BE2C (cell line): Measurements from ENCODE around the gene CHM.
A peak's percentile ranks its signal among the peaks of the same experiment; 100 is the strongest.

Experiments used
- DNase-seq: peaks from one replicate; pipeline ENCODE4 v3.0.0-alpha.2; 2020
- H3K27me3 ChIP-seq: fragments of 250-450 bp; sonication (Bioruptor Pico); 2 replicates; pipeline ENCODE4 v1.5.1; 2020; ENCODE audit warnings: mild to moderate bottlenecking
- H3K36me3 ChIP-seq: fragments of 250-450 bp; sonication (Bioruptor Pico); 2 replicates; pipeline ENCODE4 v1.5.1; 2020; ENCODE audit warnings: mild to moderate bottlenecking
- H3K4me1 ChIP-seq: fragments of 250-450 bp; sonication (Bioruptor Pico); 2 replicates; pipeline ENCODE4 v1.5.1; 2020
- H3K4me3 ChIP-seq: 2 replicates; pipeline ENCODE4 v1.5.1; 2011; ENCODE audit warnings: low read depth, low read length
- H3K9me3 ChIP-seq: fragments of 250-450 bp; sonication (Bioruptor Pico); 2 replicates; pipeline ENCODE4 v1.5.1; 2020
- TF ChIP-seq, protein P1 (sequence below): IDR thresholded peaks from 2 replicates; pipeline ENCODE4 v1.5.1; 2012; ENCODE audit warnings: mild to moderate bottlenecking, low read depth, low read length

Gene CHM

GRCh38 chrX:86047936-86048280, 550 bp upstream of the CHM start:
- TF ChIP-seq, protein P1, sequence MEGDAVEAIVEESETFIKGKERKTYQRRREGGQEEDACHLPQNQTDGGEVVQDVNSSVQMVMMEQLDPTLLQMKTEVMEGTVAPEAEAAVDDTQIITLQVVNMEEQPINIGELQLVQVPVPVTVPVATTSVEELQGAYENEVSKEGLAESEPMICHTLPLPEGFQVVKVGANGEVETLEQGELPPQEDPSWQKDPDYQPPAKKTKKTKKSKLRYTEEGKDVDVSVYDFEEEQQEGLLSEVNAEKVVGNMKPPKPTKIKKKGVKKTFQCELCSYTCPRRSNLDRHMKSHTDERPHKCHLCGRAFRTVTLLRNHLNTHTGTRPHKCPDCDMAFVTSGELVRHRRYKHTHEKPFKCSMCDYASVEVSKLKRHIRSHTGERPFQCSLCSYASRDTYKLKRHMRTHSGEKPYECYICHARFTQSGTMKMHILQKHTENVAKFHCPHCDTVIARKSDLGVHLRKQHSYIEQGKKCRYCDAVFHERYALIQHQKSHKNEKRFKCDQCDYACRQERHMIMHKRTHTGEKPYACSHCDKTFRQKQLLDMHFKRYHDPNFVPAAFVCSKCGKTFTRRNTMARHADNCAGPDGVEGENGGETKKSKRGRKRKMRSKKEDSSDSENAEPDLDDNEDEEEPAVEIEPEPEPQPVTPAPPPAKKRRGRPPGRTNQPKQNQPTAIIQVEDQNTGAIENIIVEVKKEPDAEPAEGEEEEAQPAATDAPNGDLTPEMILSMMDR: no peak
- H3K4me1 ChIP-seq: no peaks in the 10 kb centered on the region
- H3K9me3 ChIP-seq: no peaks in the 10 kb centered on the region
- no peaks in the 10 kb centered on the region for H3K27me3 ChIP-seq
- no peak for DNase-seq
- peak overlapping the region; percentile 71 for H3K4me3 ChIP-seq
- no peaks in the 10 kb centered on the region for H3K36me3 ChIP-seq

DNA sequence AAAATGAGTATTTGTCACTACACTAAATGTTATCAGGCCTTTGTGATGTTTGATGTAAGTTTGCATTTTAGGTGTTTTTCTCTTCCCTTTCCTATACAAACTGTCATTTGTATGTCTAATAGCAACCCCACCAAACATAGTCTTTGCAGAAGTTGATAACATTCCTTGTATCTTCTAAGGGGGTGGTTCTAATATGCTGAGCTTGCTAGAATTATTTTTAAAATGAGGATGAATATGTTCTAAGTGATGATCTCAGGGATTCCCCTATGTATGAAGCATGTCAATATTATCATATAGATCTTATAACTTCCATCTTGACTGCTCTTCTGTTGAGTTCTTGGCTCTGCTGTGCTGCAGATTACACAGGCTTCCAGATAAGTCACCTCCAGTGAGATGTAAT, 3.1 kb downstream of the CHM start:
- no peak for DNase-seq
- Histone ChIP-seq H3K4me3 (no peak overlapping the region), H3K4me1 (no peaks in the 10 kb centered on the region), H3K27me3 (no peaks in the 10 kb centered on the region), H3K9me3 (no peaks in the 10 kb centered on the region), H3K36me3 (no peaks in the 10 kb centered on the region)
- TF ChIP-seq, protein P1: no peak

DNA sequence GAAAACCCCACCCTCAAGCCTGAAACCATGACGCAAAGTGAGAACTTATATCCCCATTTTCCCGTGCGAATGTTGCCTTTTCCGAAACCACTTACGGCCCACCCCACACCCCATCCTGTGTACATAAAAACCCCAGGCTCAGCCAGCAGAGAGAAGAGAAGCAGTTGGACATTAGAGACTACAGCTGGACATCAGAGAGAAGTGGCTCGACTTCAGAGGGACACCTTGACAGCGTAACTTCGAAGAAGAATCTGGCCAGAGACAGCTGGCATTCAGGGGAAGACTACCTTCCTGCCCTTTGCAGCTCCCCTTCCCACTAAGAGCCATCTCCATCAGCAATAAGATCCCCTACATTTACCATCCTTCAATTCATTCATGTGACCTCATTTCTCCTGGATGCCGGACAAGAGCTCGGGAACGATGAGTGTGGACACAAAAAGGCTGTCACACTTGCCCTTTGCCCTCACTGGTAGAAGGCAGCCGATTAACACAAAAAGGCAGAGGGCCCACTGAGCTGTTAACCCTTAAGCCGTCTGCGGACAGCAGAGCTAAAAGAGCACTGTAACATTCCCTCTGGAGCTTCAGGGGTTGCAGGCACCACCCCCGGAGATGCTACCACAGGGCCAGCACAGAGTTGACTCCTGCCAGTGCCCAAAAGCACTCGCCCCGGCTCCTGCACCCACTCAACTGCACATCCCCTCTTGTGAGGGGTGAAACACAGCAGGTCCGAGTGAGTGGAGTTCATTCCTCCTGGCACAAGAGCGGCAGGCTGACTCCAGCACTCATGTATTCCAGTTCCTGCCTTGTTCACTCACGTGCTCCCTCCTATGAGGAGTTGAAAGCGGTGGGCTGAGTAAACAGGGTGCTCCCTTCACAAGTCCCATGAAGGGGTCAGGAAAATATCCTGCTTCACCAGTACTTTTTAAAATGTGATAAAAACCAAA, 7.5 kb downstream of the CHM start:
- TF ChIP-seq, protein P1: no peak
- H3K36me3 ChIP-seq: no peaks in the 10 kb centered on the region
- H3K4me3 ChIP-seq: no peak overlapping the region
- no peak for DNase-seq
- no peaks in the 10 kb centered on the region for H3K27me3 ChIP-seq
- no peaks in the 10 kb centered on the region for H3K4me1 ChIP-seq
- no peaks in the 10 kb centered on the region for H3K9me3 ChIP-seq

GRCh38 chrX:86033385-86033784, 14.0 kb downstream of the CHM start:
- DNase-seq: no peak
- Histone ChIP-seq H3K36me3 (no peaks in the 10 kb centered on the region), H3K4me1 (no peaks in the 10 kb centered on the region), H3K9me3 (no peaks in the 10 kb centered on the region), H3K27me3 (no peaks in the 10 kb centered on the region), H3K4me3 (no peak overlapping the region)
- TF ChIP-seq, protein P1: no peak

DNA sequence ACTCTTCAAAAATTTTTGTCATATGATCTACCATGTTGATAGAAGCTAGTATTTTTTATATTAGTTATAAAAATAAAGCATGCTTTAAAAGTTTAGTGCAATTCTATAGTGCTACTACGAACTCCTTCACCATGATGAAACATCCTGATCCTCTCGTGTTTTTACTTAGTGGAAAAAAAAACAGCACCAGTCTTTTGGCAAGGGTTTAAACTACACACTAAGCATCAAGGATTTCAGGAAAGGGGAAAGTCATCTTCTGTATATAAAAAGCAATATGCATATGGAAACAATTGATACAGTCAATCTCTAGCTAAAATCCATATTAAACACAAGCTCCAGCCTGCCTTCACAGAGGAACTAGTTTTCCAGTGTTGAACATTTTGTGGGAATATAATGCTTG, 18.7 kb downstream of the CHM start:
- H3K27me3 ChIP-seq: no peaks in the 10 kb centered on the region
- no peaks in the 10 kb centered on the region for H3K36me3 ChIP-seq
- H3K4me1 ChIP-seq: no peaks in the 10 kb centered on the region
- H3K4me3 ChIP-seq: no peak overlapping the region
- TF ChIP-seq, protein P1: no peak
- H3K9me3 ChIP-seq: no peaks in the 10 kb centered on the region
- no peak for DNase-seq

DNA sequence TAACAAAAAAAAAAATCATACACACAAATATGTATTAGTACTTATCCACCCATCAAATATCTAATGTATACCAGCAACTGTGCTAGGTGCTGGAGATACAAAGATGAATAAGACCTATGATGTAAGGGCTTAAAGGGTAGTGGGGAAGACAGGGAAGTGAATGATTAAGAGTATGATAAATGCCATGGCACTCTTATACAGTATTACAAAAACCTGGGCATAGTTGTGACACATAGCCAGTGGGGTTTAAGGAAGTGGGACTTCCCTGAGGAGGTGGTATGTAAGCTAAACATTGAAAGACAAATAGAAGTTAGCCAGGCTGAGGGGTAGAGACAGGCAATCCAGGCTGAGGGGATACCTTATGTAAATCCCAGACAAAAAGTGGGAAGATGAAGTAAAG, 23.5 kb downstream of the CHM start:
- no peak overlapping the region for H3K4me3 ChIP-seq
- H3K4me1 ChIP-seq: no peaks in the 10 kb centered on the region
- no peak for DNase-seq
- no peaks in the 10 kb centered on the region for H3K36me3 ChIP-seq
- TF ChIP-seq, protein P1: no peak
- H3K9me3 ChIP-seq: no peaks in the 10 kb centered on the region
- no peaks in the 10 kb centered on the region for H3K27me3 ChIP-seq
